Skin of body (tissue), 2 donors: ENCODE results near the gene DCUN1D5. TPM values are rescaled to one million over a fixed set of nuclear protein-coding genes. Genes with fewer than 3 reads are reported as not detected.
"Not testable (repeated sequence)": the region's sequence is repeated elsewhere in the genome, so short reads cannot be mapped to it uniquely, and the experiment has no call there.

Experiments
- DNase-seq: peaks from one replicate; lab custom pipeline; 2025; lab: John Stamatoyannopoulos, UW
- total RNA-seq: library from RNA; depleted of rRNA; stranded (reverse); fragments of >200 nt; gene quantifications from one replicate; pipeline ENCODE4 v1.2.3, GENCODE V29; 2014

Gene DCUN1D5
- total RNA-seq, 1 donor from 2014 or later, result 28.4 TPM

GRCh38 chr11:103055221-103055890 lies 36.6 kb downstream of the DCUN1D5 start:
- peak; percentile 79 for DNase-seq

DNA sequence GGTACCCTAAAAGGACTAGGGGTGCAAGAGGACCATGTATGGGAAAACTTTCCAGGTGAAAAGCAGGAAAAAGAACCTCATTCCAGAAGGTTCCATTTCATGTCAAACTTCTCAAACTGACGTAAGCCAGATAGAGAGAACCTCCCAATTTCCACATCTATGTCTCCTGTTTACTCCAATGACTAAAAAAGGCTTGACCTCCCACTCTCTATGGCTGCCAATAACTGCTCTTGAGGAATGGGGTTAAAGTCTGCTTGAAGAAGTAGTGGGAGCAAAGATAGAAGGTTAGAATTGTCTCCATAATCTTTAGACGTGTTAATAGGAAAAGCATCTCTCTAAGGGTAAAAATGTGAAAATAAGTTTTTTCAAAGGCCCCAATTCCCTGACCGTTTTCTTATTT lies 38.0 kb downstream of the DCUN1D5 start:
- no peak for DNase-seq

GRCh38 chr11:103051981-103052380 lies 40.0 kb downstream of the DCUN1D5 start:
- peak; percentile 17 for DNase-seq

DNA sequence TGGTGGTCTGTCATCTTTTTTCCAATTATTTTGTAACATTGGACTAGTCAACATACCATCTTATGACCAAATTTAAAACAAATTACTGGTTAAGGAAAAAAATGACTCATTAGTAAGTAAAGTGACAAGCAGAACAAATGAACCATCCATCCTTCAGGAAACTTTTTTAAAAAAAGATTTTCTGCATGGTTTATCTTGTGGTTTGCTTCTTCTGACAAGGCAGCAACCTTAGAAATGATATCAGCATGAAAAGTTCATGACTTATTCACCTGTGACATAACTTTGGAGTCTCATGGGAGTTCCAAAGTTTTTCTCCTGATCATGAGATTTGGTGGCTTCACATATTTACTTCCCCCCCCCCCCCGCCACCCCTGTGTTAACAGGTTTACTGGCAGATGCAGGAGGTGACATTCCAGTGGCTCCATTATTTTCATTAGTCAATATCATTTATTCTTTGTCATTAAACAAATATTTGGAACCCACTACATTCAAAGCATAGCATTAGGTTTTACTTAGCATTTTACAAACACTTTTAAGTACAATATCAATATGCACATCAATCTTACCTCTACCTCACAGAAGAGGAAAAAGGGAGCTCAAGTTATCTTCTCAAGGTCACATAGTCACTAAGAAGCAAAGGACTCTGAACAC lies 40.7 kb downstream of the DCUN1D5 start:
- no peak for DNase-seq

DNA sequence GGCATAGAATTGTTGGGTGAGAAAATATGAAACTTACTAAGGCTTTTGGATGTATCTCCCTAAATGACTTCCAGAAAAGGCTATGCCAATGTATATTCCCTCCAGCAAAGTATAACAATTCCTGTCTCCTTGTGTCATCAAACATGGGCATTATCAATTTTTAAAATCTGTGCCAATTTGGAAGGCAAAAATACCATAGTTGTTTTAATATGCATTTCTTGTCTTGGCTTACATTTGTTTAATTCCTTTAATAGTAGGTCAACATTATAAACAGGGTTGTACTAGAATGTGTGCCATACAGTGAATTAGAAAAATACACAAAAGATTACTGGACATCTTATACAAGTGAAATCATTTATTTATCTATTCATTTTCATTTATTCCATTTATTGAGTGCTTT lies 41.6 kb downstream of the DCUN1D5 start:
- DNase-seq, result no peak

DNA sequence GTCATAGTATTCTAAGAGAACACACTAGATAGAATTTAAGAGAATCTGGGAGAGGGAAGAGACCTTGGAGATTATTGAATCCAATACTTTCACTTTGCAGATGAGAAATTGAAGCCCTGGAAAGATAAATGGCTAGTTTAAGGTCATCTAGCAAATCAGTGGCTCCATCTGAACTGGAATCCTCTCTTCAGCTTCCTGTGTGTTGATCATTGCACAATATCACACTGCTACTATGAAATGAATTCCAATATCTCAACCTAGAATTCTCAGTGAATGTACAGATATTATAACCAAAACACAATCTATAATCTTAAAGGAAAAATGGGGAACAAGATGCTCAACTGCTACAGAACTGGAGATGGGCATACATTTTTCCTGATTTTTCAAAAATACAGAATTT lies 44.1 kb downstream of the DCUN1D5 start:
- no peak for DNase-seq

DNA sequence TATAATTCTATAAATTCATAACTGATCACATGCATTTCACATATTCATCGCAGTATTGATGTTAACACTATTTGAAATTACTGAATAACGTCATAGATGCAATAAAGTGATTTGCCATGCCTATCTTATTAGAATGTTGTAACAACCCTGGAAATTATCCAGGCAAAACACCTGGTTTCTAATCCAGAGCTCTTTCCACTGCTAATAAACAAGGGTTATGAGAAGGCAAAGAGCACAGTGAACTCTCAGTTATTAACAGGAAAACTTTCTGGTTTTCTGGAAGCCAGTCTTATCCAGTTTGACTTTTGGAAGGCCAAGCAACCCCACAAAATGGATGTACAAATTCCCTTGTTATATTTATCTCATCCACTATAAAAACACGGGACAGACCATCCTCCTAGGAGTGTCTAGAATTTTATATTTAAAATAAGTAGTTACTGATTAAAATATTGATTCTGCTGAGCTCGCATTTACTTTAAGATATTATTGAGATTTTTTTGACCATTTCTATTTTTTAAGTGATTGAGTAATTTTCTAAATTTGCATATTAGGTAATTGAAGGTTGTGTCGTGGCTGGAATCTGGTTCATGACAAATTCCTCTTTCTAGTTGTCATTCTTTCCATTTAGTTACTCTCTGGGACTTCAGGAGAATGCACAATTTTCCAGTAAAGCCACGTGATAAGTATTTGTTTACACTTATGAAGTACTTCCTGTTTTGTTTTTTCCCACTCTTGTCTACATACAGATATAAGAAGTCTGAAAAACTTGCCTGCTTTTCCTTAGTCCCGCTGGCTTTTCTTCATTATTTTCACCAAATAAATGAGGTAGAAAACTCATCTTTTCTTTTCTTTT lies 47.9 kb downstream of the DCUN1D5 start:
- no peak for DNase-seq

DNA sequence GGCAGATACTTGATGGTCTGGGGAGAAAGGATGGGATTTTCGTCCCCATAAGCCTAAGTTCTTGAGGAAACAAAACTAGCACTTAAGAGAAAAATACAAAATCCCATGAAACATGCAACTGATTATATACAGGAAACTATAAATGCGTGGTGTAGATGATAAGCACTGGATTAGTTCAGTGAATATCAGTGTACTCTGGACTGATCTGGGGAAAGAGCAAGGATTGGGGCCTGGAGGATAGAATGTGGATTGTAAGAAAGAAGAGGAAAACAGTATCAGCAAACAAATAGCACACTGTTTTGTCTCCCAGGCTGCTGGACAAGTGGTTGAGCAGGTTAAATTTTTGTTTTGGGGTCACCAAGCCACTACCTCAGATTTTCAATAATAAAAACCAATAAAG lies 49.8 kb downstream of the DCUN1D5 start:
- DNase-seq, result no peak

DNA sequence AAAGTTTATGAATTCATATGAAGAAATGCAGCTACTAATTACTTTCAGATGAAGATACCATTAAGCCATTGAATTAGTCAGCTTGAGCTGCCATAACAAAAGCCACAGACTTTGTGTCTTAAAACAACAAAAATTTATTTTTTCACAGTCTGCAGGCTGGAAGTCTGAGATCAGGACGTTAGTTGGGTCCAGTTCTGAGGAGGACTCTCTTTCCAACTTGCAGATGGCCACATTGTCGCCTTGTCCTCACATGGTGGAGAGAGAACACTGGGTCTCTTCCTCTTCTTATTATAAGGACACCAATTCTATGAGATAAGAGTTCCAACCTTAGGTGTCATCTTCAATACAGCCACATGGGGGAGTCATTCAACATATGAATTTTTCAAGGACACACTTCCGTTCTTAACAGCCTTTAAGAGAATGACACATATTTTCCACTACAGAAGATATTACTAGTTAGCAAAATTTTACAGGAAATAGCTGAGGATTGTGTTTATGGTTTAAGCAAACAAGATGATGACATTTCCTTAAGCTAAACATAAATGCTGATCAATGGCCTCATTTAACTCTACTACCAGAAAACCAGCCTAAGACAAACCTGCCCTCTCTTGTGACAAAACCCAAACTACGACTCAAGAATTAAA lies 56.0 kb downstream of the DCUN1D5 start:
- DNase-seq, result peak; percentile 69

GRCh38 chr11:103035216-103035615 lies 56.7 kb downstream of the DCUN1D5 start:
- no peak for DNase-seq

DNA sequence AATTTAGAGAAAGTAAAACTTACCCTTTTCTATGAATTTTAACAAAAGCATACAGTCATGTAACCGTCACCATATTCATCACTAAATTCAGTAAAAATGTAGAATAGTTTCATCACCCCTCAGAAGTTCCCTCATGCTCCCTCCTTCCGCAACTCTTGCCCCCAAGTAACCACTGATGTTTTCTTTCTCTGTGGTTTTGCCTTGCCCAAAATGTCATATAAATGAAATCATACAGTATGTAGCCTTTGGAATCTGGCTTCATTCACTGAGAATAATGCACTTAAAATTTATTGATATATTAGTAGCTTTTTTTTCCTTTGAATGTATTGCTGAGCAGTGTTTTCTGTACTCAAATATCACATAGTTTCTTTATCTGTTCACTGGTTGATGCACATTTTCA lies 60.1 kb downstream of the DCUN1D5 start:
- no peak for DNase-seq

DNA sequence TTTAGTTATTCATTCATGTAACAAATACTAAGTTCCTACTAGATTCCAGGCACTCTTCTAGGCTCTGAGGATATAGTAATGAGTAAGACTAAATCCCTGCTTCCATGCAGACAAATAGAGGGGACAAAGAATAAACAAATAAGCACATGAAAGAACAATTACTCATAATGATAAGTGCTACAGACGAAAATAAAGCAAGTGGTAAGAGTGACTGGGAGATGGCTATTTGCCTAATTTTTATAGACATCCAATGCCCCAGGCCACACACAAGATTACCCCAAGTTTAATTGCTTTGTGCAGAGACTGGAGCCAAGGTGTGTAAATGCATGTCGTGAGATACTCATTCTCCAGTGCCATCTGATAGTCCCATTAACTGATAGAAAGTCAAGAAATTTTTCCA lies 62.6 kb downstream of the DCUN1D5 start:
- no peak for DNase-seq

GRCh38 chr11:103028304-103029020 lies 63.5 kb downstream of the DCUN1D5 start:
- not testable (repeated sequence) for DNase-seq

DNA sequence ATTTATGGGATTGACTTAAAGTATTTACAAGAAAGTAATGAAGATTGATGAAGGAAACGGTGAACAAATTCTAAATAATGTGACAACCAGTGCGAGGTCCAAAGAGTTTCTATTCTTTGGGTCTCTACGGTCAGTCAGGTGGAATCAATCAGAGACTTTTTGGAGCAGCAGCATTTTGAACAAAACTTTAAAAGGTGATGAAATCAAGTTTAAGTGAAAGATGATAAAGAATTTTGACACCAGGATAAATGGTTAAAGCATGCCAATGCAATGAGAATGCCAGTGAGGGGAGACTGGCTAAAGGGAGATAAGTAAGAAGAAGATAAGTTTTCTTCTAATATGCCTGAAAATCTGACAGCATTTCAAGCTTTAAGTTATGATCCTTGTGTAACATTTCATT lies 67.9 kb downstream of the DCUN1D5 start:
- DNase-seq, result no peak

- DNase-seq, result no peak
These were observed 75.9 kb downstream of the DCUN1D5 start for GRCh38 chr11:103016031-103016430.

- no peak for DNase-seq
These were observed 78.5 kb downstream of the DCUN1D5 start for GRCh38 chr11:103013421-103013820.

Other genes starting within 250 kb of the DCUN1D5 start
- gene MMP3, start 248.6 kb downstream of the DCUN1D5 start, total RNA-seq, result 0.10 TPM
- 0.10 TPM for gene MMP12, start 217.2 kb downstream of the DCUN1D5 start, total RNA-seq
- not detected for gene MMP13, start 136.4 kb downstream of the DCUN1D5 start, total RNA-seq
- 51.6 TPM for gene DYNC2H1, start 17.3 kb upstream of the DCUN1D5 start, total RNA-seq